ENCODE results near the gene NUDT14.

Gene NUDT14

DNA sequence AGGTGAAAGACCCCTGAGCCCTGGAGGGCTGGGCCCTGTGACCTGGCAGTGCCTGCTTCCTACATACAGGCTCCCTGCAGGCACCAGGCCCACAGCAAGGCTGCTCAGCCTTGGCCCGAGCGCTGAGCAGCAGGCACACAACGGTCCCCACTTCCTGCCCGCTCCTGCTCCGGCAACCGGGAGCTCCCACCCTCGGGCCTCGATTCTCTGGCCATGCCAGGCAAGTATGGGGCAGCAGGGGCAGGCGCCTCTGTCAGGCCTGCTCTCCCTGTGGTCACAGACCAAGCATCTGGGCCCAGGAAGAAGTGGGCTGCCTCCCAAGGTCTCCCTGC lies 30.6 kb upstream of the NUDT14 start:
- DNase-seq: no peak

DNA sequence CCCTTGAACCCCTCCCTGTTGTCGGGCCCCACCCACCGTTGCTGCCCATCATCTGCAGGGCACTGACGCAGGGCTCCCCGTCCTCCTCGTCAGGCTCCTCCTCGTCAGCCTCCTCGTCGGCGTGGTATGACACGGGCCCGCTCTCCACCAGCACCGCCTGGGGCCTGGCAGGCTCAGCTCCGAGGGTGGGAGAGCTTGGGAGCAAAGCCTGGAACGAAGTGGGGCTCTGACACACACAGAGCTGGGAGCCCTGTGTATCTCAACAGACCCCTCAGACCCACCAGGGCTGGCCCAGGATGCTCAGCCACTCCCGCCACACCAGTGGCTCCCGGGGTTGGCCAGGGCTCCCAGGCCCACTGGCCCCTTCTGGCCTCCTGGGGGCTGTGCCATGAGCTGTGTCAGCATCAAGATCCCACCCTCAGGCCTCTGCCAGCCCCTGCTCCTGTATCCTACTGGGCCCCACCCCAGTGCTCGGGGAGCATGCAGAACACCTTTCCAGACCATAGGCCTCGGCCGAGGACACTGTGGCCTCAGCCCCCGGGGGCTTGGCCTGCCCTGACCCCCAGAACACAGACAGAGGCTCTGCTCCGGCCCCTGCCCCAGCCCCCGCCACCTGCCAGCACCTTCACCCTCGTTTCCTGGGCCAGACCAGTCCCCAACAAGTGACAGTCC lies 30.1 kb upstream of the NUDT14 start:
- DNase-seq: no peak

DNA sequence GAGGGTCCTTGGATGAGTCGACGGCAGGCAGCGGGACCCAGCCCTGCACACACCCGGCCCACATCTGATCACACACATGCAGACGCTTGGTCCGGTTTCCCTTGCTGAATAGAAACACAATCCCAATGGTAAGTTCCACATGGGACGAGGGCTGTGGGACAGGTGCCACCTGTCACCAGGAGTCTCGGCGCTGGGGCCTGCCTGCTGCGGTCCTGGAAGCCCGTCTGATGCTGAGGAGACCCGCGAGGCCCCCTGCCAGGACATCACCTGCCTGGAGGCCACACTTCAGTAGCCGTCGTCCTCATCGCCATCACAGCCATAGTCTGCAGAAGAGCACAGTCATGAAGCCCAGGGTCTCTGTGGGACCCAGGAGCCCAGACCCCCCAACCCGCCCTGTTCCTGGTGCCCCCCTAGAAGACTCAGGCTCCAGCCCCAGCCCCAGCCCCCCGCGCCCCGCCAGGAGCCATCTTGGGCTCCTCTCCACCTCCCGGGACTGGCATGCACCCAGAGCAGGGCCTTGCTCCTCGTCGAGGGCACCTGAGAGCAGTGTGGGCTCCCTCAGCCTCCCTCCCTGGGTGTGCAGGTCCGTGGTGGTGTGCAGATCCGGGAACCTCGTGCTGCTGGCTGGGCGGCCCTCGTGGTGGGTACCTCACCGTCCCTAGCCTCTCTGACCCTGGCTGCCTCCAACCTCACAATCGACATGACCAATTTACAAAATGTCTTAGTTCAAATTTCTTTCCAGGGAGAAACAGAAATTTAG lies 29.3 kb upstream of the NUDT14 start:
- DNase-seq: no peak

DNA sequence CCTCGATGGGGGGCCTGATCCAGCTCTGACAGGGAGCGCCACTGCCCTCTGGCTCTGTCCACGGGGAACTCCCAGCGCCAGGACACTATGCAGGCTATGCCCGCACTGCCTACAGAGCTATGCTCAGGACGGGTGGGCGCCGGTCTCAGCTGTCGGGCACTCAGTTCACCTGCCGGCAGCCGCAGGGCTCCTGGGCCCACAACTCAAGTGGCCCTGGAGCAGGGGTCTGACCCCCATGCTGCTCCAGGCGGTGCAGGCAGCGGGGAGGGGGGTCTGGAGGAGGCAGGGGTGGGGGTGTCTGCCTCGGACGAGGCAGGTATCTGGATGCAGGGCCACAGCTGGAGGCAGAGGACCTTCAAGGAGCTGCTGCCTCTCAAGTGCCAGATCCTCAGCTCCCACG lies 28.5 kb upstream of the NUDT14 start:
- no peak for DNase-seq

DNA sequence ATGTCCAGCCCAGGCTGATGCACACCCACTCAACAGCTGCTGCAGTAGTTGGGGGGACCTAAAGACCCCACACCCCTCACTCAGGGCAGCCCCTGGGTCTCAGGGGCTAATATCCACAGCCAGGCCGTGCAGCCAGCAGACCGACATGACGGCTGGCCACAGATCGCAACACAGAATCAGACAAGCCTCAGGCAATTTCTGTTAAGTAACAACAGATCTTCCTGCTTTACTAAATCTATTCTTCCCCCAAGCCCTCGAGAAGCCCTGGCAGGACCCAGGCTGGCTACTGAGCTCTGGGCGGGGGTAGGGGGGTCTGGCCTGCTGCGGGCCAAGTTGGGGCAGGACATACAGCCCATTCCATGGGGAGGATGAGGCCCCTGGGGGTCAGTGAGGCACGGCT lies 28.0 kb upstream of the NUDT14 start:
- DNase-seq: no peak

DNA sequence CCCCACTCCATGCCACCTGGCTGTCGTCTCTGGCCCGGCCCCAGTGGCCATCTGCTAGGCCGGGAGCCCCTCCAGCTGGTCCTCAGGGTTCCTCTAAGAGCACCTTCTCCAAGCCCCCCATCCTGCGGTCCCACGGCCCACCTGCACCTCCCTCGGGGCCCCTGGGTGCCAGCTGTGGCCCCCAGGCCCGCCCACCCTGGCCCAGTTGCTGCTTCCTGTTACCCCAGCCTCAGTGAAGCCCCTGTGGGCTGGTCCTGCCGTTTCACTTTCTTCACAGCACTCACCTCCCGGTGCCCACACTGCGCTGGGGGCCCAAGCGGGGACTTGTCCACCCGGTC lies 27.6 kb upstream of the NUDT14 start:
- no peak for DNase-seq

DNA sequence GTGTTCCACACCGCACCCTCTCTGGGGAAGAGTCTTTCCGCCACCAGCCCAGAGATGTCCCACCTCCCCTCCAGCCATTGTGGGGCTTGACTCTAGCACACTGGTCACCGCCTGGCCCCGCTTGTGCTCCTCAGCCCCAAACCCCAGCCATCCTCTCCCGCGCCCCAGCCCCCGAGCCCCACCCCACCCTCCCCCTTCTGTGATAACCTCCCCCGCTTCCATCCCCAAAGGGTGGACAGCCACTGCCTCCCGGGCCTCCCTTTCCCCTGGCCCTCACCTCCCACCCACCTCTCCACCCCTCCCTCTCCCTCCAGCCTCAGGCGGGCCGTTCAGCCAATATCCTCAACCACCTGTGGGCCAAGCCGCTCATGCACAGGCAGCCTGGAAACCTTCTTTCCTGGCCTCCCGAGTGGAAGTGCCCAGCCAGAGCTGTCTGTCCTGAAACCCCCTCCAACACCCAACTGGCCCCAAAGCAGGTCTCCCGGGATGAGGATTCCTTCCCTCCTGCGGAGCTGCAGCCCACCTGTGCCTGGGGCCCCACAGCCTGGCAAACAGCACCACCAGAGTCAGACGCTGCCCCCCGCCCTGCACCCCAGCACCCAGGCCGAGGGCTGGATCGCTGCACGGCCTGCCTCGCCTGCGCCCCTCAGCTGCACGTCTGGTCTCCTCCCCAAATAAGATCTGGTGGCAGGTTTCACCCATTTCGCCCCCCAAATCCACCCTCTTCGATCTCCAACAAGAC lies 27.1 kb upstream of the NUDT14 start:
- DNase-seq: no peak

DNA sequence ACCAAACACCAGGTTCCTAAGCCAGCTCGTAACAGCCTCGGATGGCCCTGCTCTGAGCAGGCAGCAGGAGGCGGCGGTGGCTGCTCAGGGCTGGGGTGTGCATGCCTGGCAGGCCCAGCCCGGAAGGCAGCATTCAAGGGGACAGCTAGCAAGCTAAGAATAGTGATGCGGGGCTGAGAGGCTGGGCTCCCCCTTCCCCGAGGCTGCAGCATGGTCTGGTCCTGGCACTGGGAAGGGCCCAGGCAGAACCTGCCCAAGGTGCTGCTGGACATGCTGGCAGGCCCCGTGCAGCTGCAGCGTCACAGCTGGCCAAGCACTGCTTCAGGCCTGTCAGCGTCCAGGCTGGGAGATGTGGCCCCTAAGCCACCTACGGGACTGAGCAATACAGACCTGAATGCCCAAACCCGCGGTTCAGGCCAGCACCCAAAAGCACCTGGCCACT lies 26.4 kb upstream of the NUDT14 start:
- no peak for DNase-seq

DNA sequence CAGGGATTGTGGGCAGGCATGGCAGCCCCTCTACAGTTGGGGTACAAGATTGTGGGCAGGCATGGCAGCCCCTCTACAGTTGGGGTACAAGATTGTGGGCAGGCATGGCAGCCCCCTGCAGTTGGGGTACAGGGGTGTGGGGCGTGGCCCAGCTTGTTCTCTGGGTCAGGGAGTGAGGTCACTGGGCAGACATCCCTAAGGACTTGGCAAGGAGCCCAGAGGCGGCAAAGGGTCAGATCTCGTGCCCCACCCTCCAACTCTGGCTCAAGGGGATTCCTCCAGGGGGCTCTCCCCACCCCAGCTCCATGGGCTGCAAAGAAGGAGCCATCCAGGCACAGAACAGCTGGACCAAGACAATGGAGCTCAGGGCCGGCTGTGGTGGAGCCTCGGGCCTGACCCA lies 25.8 kb upstream of the NUDT14 start:
- DNase-seq: no peak

DNA sequence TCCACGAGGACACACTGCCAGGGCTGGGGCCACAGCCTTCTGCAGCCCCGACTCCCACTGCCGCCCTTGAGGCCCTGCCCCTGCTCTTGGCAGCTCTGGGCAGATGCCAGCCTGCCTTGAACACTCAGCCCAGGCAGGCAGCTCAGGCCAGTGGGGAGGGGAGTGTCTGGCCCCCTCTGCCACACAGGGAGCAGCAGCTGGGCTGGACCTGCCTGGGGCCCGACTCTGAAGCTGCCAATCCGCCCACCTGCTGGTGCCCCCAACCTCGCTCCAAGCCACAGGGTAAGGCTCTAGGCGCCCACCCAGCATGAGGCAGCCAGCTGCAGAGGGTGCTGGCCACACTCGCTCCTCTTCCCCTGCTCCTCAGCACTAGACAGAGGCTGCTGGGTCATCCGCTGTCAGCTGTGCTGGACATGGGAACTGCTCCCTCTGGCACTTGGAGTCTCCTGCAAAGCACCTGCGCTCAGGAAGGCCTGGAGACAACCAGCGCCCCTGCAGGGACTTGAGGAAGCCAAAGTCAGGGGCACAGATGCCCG lies 24.6 kb upstream of the NUDT14 start:
- no peak for DNase-seq

DNA sequence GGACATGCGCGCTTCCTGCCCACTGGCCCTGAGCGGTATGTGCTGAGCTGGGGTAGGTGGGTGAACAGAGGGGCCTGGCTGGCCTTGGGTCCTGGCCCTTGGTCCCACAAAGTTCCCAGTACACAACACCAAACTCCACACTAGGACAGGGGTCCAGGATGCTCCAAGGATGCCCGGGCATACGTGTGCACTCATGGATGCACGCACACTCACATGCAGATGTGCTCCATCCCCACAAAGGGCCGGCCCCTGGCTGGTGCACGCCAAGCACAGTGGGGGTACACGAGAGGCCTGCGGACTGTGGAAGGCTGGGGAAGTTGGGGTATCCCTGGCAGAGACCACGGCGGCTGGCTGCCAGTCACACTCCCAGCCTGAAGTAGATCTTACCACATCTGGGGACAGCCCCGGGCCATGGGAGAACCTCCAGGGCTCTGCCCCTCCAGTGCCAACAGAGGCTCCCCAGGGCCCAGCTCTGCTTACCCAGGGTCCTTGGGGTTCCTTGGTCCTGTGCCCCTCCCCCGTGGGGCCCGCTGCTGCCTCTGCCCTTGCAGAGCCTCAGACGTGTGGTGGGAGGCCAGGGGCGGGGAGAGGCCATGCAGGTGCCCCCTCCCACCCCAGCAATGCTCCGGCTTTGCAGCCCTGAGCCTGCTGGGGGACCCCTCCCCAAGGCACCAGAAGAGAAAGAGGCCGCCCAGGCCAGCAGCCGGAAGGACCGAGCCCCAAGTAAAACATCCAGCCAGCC lies 24.0 kb upstream of the NUDT14 start:
- no peak for DNase-seq

DNA sequence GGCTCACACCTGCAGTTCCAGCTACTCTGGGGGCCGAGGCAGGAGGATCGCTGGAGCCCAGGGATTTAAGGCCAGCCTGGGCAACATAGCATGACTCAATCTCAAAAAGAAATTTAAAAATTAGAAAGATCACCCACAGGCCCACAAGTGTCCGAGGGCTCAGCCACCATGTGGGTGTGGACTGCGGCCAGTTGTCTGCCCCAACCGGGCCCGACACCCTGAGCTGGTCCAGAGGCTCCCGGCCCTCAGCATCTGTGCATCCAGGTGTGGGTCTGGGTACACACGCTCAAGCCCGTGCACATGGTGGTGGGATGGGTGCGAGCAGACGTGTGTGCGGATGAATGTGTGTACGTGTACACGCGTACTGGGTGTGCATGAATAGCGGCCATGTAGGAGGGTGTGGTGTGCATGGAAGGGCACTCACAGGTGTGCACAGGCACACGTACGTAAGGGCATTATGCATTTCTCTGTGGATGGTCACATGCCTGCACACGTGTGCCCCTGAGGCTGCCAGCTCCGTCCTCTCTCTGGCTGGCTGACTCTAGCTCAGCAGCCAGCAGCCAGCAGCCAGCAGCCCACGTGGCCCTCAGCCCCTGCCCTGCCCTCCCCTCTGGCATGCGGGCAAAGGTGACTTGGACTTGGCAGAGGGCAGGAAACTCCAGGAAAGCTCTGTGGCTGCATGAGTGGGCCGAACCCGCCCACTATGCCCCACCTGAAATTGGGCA lies 23.3 kb upstream of the NUDT14 start:
- no peak for DNase-seq

DNA sequence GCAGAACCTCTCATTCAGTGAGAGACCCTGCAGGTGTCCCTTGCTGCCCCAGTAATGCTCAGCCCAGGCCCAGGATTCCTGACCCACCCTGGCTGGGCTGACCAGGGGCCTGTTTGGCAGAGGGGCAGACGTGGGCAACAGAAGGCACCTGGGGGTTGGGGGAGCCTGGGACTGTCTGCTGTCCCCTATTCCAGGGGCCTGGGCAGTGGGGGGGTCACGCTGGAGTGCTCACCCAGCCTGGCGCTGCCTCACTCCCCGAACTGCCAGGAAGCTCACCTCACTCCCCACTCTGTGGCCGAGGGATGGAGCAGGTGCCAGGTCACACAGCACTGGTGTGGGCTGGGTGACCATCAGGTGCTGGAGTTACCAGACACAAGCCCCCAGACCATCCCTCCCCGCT lies 22.6 kb upstream of the NUDT14 start:
- DNase-seq: no peak

DNA sequence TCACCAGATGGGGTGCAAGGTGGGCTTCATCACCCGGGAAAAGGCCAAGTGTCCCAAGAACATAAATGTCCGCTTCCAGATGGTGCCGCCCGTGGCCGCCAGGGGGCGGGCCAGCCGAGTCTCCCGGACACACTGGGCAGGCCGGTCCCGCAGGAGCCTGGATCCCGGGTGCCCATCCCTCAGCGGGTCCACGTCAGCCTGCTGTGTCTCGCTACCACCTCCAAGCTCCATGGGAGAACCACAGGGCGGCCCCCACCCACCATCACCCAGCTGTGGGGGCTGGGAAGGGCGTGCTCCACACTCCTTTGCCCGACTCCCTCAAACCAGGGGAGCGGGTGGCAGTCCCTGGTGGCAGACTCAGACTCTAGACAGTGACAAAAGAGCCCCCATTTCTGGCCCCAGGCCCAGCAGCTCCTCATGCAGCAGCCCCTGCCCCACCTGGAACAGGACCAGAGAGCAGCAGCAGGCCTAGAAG lies 22.0 kb upstream of the NUDT14 start:
- DNase-seq: no peak

DNA sequence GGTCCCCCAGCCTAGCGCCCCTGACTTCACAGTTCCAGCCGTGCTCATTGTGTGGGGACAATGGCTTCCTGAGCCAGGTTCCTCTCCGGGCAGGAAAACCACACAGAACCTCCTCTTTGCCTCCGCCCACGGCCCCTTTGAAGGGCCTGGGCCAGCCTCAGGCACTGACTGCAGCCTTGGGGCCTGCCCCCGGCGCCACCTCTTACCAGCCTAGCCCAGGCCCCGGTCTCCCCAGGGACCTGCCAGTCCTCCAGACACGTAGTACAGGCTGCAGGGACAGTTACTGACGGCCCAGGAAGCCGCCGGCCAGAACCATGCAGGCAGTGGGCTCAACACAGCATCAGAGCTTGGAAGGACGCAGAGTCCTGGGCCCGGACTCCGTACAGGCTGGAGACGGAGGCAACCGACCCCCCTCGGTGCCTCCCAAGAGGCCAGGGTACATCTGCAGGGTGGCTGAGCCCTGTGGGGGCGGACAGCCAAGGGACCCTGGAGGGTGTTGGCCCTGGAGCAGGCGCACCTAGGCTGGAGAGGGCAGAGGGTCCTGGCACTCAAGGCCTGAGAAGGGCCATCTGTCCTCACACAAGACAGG lies 20.9 kb upstream of the NUDT14 start:
- DNase-seq: no peak

DNA sequence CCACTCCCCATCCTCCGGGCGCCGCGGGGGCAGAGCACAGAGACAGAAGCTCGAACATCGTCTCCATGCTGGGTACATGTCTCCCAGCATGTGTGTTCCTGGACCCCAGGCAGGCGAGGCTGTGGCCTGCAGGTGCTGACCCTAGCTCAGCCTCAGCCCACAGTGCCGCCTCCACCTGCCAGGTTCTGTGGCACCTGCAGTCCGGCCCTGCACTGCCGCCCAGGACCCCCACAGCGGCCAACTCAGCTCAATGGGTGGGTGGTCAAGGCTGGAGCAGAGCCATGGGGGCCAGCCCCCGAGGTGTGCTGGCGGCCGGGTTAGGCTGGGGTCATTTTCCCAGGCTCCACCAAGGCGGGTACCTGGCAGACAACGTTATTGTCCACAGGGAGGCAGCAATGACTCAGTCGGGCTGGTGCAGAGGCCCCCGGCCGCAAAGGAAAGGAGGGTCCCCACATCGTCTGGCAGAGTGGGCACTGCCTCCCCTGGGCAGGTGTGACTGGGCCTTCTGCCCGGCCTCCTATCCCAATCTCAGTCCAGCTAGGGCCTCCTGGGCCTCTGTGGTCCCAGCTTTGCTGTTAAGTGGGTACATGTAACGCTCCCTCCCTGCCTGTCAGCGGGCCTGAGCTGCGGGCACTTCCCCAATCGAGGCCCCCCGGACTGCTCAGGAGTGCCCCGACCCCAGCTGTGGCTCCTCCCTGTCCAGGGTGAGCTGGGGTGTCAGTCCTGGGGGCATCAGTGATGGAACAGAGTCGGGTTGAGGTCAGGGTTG lies 20.2 kb upstream of the NUDT14 start:
- DNase-seq: no peak

DNA sequence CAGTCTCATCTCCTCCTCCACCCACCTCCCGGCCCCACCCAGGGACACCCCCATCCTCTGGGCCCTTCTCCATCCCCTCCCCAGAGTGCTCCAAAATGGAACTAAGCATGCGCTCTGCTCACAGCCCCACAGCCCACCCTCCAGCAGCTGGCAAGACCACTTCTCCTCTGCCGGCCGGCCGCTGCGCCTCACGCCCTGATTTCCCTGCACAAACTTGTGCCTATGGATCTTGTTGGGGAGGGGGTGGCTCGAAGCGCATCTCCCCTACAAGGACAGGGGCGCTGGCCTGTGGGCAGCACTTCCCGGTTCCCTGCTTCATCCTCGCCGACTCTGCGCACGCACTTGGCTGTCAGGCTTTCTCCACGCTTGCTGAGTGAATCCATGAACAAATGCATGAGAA lies 19.5 kb upstream of the NUDT14 start:
- DNase-seq: no peak

DNA sequence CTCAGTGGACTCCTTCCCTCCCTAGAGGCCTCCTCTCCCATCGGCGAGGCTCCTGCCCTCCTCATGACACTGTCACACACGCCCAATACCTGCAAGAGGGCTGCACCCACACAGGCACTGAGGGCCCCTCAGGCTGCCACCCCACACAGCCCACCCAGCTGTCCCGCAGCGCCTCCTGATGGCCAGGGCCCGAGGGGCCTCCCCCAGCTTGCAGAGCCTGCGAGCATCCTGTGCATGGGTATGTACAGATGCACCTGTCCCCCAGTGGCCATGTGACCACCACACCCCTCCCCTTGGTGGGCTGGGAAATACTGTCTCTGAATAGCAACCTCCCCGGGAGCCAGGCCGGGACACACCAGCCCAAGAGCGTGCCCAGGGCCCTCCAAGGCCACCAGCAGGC lies 19.0 kb upstream of the NUDT14 start:
- no peak for DNase-seq

DNA sequence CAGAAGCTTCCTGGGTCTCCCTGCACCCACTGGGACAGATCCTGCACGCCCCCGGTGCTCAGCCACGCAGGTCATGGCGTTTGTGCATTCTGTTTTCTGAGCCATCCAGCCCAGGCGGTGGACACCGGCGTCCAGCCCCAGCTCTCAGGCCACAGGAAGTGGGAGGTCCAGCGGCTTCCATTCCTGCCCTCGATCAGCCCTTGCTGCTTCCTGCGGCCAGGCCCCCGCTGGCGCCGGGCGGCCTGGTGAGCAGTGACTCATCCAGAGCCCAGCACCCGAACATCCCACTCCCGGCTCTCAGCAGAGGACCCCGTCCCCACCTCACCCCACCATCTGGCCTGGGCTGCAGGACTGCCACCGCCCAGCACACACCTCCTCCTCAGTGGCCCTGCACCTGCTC lies 18.0 kb upstream of the NUDT14 start:
- no peak for DNase-seq

DNA sequence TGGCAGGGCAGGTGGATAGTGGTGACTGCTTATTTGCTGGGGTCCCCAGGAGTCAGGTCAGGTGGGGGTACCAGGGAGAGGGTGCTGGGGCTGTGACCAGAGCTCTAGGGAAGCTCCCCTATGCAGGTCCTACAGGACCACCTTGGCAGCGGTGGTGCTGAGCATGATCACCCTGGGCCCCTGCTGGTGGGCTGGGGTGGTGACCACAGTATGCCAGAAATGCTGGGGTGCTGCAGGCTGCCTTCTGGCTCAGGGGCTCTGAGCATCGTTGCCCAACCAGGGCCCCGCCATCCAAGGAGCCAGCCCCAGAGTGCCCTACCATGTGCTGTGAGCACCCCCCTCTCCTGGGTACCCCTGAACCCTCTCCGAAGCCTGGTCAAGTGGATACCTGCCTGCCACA lies 17.5 kb upstream of the NUDT14 start:
- DNase-seq: no peak

DNA sequence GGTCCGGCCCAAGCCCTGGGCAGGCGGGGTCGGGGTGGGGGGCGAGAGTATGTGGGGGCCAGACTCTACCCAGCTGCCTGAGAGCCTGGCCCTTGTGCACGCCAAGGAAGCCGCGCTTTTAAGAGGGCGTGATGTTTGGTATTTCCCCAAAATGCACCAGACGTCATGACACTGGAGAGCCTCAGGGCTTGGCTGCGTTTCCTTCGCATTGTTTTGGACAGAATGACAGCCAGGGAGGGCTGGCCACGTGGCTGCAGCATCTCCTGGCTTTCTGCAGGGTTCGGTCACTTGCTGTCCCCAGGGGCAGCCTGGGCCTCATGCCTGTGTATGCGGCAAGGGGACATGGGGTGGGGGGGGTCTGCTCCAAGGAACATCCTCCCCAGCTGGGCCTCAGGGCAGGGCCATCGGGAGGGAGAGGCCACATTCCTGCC lies 16.1 kb upstream of the NUDT14 start:
- DNase-seq: no peak

Measured in NCI-H1417 treated with DMSO at 0.1 percent for 48 hours (cell line).